SJSA1 (cell line): ENCODE measurements around the gene ACTMAP. TPM values are rescaled to one million over a fixed set of nuclear protein-coding genes. Genes with fewer than 3 reads are reported as not detected.
"Not testable (repeated sequence)": the region's sequence is repeated elsewhere in the genome, so short reads cannot be mapped to it uniquely, and the experiment has no call there.

Source experiments
- DNase-seq, 2 experiments: peaks; one replicate each; pipeline ENCODE4 v3.0.0-alpha.2; 2015 to 2020; ENCODE audit warnings: low spot score in 2 of 2, low read depth in 1 of 2
- H3K27ac ChIP-seq: fragments of 250-450 bp; sonication (Bioruptor Pico); 2 replicates; pipeline ENCODE4 v1.5.1; 2020; ENCODE audit warnings: mild to moderate bottlenecking, moderate library complexity
- H3K27me3 ChIP-seq: fragments of 250-450 bp; sonication (Bioruptor Pico); replicated peaks from 2 replicates; pipeline ENCODE4 v1.5.1; 2020; ENCODE audit warnings: mild to moderate bottlenecking, moderate library complexity
- H3K36me3 ChIP-seq: fragments of 250-450 bp; sonication (Bioruptor Pico); 2 replicates; pipeline ENCODE4 v1.5.1; 2020; ENCODE audit warnings: mild to moderate bottlenecking
- H3K4me1 ChIP-seq: fragments of 250-450 bp; sonication (Bioruptor Pico); replicated peaks from 2 replicates; pipeline ENCODE4 v1.6.1; 2021; ENCODE audit warnings: mild to moderate bottlenecking
- H3K4me3 ChIP-seq: fragments of 250-450 bp; sonication (Bioruptor Pico); 2 replicates; pipeline ENCODE4 v1.5.1; 2020; ENCODE audit warnings: mild to moderate bottlenecking
- H3K9me3 ChIP-seq: fragments of 250-450 bp; sonication (Bioruptor Pico); replicated peaks from 2 replicates; pipeline ENCODE4 v1.5.1; 2020; ENCODE audit warnings: mild to moderate bottlenecking
- total RNA-seq: library from RNA; depleted of rRNA; stranded (reverse); fragments of >200 nt; shearing (Covaris generic); gene quantifications from 2 replicates; pipeline ENCODE4 v1.2.3, GENCODE V29; 2014

Gene ACTMAP
- total RNA-seq, 1 experiment from 2014 or later, result 0.39 TPM

DNA sequence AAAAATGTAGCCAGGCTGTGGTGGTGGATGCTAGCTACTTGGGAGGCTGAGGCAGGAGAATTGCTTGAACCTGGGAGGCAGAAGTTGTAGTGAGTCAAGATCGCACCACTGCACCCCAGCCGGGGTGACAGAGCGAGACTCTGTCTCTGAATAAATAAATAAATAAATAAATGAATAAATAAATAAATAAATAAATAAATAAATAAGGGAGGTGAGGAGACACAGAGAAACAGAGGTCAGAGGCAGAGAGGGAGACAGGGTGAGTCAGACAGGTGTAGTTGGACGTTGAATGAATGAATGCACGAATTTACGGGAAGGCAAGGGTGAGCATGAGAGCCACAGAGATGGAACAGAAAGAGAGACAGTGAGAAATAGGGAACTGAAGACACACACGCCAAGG lies 30.9 kb upstream of the ACTMAP start:
- Histone ChIP-seq H3K36me3 (no peaks in the 10 kb centered on the region), H3K9me3 (no peaks in the 10 kb centered on the region), H3K27me3 (no peaks in the 10 kb centered on the region), H3K4me3 (no peak overlapping the region), H3K27ac (no peak overlapping the region), H3K4me1 (peaks cover 13% of the 10 kb centered on the region)
- no peak for DNase-seq

DNA sequence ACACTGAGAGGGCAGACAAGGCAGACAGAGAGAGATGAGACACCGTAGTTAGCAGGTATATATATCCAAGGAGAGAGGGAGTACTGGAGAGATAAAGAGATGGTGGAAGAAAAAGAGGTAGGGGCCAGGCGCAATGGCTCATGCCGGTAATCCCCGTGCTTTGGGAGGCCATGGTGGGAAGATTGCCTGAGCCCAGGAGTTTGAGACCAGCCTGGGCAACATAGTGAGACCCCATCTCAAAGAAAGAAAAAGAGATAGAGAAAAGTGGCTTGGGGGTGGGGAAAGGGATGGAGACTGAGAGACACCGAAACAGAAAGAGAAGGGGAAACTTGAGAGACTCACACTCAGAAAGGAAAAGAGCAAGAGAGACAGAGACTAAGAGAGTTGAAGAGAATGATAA lies 30.3 kb upstream of the ACTMAP start:
- no peaks in the 10 kb centered on the region for H3K36me3 ChIP-seq
- H3K27ac ChIP-seq, result no peak overlapping the region
- peaks cover 13% of the 10 kb centered on the region for H3K4me1 ChIP-seq
- H3K9me3 ChIP-seq, result no peaks in the 10 kb centered on the region
- no peaks in the 10 kb centered on the region for H3K27me3 ChIP-seq
- H3K4me3 ChIP-seq, result no peak overlapping the region
- no peak for DNase-seq

DNA sequence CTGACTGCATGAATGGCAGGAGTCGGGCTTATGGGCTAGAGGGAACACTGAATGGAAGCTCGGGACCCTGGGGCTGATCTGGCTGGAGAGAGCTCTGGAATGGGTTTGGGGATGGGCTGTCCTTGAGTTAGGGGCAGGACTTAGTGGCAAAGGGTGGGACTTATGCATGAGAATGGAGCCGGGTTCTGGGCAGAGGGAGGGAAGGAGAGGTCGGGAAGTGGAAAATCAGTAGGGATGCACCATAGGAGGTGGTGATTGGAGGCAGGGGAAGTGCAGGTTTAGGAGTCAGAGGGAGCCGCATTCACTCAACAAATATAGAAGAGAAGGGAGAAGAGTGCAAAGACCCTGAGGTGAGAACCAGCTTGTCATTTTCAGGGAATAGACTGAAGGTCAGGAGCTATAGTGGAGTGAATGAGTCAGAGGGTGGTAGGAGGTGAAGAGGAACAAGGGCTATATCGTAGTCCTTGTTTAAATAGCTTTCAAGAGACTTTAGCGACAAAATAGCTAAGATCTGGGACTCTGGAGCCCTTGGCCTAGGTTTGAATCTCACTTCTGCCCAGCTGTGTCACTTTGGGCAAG lies 28.5 kb upstream of the ACTMAP start:
- Histone ChIP-seq H3K4me3 (peak overlapping the region; percentile 70), H3K27ac (no peak overlapping the region), H3K4me1 (peaks cover 13% of the 10 kb centered on the region), H3K27me3 (no peaks in the 10 kb centered on the region), H3K36me3 (no peaks in the 10 kb centered on the region), H3K9me3 (no peaks in the 10 kb centered on the region)
- DNase-seq, result no peak

DNA sequence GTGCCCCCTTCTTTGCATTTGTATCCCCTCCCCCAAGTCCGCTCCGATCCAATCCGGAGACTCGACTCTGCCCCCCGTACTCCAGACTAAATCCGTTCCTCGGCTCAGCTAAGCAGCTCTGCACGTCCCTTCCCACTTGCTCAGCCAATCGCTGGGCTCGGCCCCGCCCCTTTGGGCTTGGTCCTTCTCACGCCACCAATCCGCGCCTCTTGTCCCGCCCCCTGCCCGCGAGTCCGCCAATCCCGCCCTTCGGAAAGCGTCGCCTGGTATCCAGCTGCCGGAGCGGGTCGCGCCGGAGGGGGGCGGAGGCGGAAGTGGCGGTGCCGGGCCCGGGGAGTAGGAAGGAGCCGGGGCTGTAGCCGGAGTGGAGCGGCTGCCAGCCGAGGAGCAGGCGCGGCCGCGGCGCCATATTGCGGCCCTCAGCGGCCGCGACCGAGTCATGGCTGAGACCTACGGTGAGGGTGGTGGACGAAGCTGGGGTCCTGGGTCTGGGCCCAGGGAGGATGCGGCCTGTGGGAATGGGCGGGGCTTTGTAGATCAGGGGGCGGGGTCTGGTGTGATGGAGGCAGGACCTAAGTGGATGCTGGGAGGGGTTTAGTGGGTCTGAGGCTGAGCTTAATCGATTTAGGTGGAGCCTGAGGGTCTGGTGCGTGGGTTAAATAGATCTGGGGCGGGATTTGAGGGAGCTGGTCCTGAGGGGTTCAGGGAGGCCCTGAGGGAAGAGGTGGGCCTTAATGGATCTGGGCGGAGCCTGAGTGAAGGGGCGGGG lies 27.8 kb upstream of the ACTMAP start, which contains the start of gene RAB4B:
Gene RAB4B, plus strand, starts transcription at position 311 of the 769 bp plus-strand sequence. Its CDS starts 129 bp downstream, at position 440.
- Histone ChIP-seq H3K4me1 (peaks cover 13% of the 10 kb centered on the region), H3K27me3 (no peaks in the 10 kb centered on the region), H3K36me3 (no peaks in the 10 kb centered on the region), H3K4me3 (peak within 1 kb of the TSS; percentile 70), H3K27ac (peak within 1 kb of the TSS; percentile 78), H3K9me3 (no peaks in the 10 kb centered on the region)
- peak; percentile 100 for DNase-seq

DNA sequence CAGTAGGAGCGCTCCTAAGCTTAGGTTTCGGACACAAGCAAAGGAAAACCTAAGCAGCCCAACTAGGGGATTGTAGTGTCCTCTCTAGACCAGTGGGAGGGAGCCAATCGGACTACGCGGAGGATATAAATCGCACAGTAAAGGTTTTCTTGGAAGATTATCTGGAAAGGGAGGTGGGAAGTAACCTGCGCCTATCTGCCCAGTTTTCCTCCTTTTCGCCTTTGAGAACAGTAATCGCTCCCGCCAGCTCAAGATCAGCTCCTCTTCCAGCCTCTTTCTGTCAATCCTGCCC lies 27.3 kb upstream of the ACTMAP start:
- peak overlapping the region; percentile 75 for H3K27ac ChIP-seq
- no peaks in the 10 kb centered on the region for H3K36me3 ChIP-seq
- peak in 1 of 2 experiments; percentile 90 for DNase-seq
- no peaks in the 10 kb centered on the region for H3K27me3 ChIP-seq
- no peaks in the 10 kb centered on the region for H3K9me3 ChIP-seq
- peak overlapping the region; percentile 70 for H3K4me3 ChIP-seq
- peaks cover 13% of the 10 kb centered on the region for H3K4me1 ChIP-seq

DNA sequence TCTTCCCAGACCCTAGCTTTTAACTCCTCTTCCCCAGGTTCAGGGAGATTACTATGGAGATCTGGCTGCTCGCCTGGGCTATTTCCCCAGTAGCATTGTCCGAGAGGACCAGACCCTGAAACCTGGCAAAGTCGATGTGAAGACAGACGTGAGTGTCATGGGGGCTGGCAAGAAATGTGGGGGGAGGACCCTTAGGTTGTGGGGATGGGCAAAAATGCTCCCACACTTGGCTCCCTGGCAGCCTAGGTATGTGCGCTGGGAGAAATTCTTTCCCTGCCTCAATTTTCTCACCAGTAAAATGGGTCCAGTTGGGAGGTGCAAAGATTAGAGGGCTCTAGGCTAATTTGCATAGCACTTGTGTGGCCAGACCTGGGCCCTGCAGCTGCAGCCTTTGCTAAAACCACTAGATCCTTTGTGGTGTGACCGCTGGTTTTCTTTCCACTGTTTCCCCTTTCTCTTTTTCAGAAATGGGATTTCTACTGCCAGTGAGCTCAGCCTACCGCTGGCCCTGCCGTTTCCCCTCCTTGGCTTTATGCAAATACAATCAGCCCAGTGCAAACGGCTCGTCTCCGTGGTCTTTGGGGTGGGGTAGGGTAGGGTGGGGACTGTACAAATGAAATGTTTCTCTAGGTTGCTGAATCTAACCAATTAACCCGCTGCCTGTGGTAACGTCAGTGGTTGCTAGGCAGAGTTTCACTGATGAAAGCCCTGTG lies 26.8 kb upstream of the ACTMAP start:
- H3K9me3 ChIP-seq, result no peaks in the 10 kb centered on the region
- H3K36me3 ChIP-seq, result no peaks in the 10 kb centered on the region
- H3K27ac ChIP-seq, result peak overlapping the region; percentile 75
- H3K4me1 ChIP-seq, result peaks cover 13% of the 10 kb centered on the region
- DNase-seq, result peak in 1 of 2 experiments; percentile 89
- no peaks in the 10 kb centered on the region for H3K27me3 ChIP-seq
- H3K4me3 ChIP-seq, result peak overlapping the region; percentile 70

DNA sequence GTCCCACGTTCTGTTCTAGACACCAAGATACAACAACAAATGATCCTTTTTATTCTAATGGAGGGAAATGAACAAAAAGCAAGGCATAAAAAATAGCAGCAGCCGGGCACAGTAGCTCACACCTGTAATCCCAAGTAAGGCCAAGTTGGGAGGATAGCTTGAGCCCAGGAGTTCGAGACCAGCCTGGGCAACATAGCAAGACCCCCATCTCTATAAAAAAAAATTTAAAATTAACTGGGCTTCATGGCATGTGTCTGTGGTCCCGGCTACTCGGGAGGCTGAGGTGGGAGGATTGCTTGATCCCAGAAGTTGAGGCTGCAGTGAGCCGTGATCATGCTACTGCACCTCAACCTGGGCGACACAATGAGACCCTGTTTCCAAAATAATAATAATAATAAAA lies 26.1 kb upstream of the ACTMAP start:
- Histone ChIP-seq H3K36me3 (no peaks in the 10 kb centered on the region), H3K27ac (no peak overlapping the region), H3K4me1 (peaks cover 13% of the 10 kb centered on the region), H3K4me3 (no peak overlapping the region), H3K27me3 (no peaks in the 10 kb centered on the region), H3K9me3 (no peaks in the 10 kb centered on the region)
- no peak for DNase-seq

DNA sequence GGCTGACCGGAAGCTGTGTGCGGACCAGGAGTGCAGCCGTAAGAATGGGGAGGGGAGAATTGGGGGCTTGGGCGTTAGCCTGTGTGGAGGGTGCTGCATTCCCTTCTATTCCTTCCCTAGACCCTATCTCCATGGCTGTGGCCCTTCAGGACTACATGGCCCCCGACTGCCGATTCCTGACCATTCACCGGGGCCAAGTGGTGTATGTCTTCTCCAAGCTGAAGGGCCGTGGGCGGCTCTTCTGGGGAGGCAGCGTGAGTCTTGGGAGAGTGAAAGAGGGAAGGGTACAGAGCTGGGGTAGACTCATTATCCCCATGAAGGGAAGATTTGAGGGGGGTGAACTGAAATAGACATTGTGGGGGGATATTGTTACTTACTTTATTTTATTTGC lies 25.4 kb upstream of the ACTMAP start:
- DNase-seq, result no peak
- Histone ChIP-seq H3K36me3 (no peaks in the 10 kb centered on the region), H3K4me3 (no peak overlapping the region), H3K27ac (no peak overlapping the region), H3K4me1 (peaks cover 13% of the 10 kb centered on the region), H3K9me3 (no peaks in the 10 kb centered on the region), H3K27me3 (no peaks in the 10 kb centered on the region)

DNA sequence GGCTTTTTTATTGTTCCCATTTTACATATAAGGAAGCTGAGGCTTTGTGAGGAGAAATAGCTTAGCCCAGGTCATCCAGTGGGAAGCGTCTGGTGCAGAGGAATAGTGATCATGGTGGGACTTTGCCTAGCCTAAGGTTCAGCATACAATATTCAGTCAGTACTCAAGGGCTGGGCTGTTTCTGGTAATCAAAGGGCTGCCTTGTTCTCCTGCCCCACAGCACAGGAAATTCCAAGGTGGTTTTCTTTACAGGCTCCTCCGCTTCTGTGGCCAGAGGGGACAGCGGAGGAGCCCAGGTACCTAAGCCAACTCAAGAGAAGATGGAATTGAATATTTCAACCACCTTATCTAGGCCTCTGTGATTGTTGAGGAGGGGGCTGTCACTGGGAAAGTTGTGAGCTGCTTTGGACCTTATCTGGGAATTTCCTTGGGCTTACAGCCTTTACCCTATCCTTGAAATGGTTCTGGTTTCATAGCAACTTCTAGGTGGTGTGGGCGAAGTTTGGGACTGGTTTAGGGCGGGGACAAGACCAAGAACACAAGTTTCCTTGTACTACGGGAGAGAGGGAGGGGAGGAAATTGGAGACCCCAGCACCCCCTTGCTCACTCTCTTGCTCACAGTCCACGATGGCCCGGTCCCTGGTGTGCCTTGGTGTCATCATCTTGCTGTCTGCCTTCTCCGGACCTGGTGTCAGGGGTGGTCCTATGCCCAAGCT lies 24.8 kb upstream of the ACTMAP start, which contains the start of gene MIA:
Gene MIA, plus strand, starts transcription at position 606 of the 716 bp plus-strand sequence. Its CDS starts 22 bp downstream, at position 628.
- Histone ChIP-seq H3K4me3 (no peak within 1 kb of the TSS), H3K9me3 (no peaks in the 10 kb centered on the region), H3K27me3 (no peaks in the 10 kb centered on the region), H3K36me3 (no peaks in the 10 kb centered on the region), H3K4me1 (peaks cover 13% of the 10 kb centered on the region), H3K27ac (no peak within 1 kb of the TSS)
- DNase-seq, result no peak

DNA sequence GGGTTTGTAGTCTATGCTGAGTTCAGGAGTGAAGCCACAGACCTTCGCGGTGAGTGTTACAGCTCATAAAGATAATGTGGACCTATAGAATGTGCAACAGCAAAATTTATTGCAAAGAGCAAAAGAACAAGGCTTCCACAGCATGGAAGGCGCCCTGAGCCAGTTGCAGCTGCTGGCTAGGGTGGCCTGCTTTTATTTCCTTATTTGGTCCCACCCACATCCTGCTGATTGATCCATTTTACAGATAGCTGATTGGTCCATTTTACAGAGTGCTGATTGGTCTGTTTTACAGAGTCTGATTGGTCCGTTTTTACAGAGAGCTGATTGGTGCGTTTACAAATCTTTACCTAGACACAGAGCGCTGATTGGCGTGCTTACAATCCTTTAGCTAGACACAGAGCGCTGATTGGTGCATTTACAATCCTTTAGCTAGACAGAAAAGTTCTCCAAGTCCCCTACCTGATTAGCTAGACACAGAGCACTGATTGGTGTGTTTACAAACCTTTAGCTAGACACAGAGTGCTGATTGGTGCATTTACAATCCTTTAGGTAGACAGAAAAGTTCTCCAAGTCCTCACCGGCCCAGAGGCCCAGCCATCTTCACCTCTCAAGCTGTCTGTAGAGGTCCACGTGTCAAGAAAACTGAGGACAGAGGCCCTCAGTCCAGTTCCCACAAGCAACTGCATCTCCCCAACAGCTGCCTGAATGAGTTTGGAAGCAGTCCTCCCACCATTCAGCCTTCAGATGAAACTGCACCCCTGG lies 21.0 kb upstream of the ACTMAP start:
- H3K27ac ChIP-seq, H3K9me3 ChIP-seq, DNase-seq, H3K27me3 ChIP-seq, H3K36me3 ChIP-seq, H3K4me3 ChIP-seq, H3K4me1 ChIP-seq: not testable (repeated sequence)

DNA sequence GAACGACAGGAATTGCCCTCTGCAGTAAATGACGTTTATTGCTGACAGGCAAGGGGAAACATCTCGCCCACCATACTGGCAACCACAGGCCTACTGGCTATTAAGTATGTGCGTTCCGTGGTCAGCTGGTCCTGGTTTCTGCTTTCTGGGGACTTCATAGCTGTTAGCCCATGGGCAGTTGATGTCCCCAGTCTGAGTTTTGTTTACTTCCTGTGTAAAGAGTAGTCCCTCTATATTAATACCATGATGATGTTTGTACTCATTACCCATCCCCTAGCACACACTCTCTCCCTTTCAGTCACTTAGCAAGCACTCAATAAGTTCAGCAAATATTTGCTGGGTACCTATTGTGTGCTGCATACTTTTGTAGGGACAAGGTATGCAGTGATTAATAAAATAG lies 18.6 kb upstream of the ACTMAP start:
- Histone ChIP-seq H3K4me3 (no peak overlapping the region), H3K9me3 (no peaks in the 10 kb centered on the region), H3K4me1 (no peaks in the 10 kb centered on the region), H3K27ac (no peak overlapping the region), H3K27me3 (no peaks in the 10 kb centered on the region), H3K36me3 (peaks cover 27% of the 10 kb centered on the region)
- DNase-seq, result no peak

DNA sequence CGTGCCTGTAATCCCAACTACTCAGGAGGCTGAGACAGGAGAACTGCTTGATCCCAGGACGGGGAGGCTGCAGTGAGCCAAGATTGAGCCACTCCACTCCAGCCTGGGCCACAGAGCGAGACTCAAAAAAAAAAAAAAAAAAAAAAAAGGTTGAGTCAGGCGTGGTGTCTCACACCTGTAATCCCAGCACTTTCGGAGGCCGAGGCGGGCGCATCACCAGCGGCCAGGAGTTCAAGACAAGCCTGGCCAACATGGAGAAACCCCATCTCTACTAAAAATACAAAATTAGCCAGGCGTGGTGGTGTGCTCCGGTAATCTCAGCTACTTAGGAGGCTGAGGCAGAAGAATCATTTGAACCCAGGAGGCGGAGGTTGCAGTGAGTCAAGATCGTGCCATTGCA lies 16.1 kb upstream of the ACTMAP start:
- not testable (repeated sequence) for H3K4me1 ChIP-seq, H3K27me3 ChIP-seq, H3K9me3 ChIP-seq, DNase-seq, H3K4me3 ChIP-seq, H3K27ac ChIP-seq
- H3K36me3 ChIP-seq, result peaks cover 52% of the 10 kb centered on the region

DNA sequence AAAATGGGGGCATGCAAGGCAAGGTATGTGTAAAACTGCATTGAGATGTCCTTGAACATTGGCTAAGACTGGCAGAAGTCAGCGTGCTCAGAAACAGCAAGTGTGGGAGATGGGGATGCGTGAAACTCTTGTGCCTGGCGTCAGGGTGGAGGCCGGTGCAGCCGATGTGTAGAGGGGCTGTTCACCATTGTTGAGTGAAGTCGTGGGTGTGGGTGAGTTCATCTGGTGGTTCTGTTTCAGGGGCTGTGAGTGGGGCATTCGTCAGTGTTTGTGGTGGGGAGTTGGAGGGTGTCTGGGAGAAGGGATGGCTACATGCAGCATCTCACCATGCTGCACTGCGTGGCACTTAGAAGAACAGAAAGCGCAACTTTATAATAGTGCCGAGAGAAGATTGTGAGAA lies 13.7 kb upstream of the ACTMAP start:
- Histone ChIP-seq H3K27ac (no peak overlapping the region), H3K4me3 (no peak overlapping the region), H3K4me1 (no peaks in the 10 kb centered on the region), H3K27me3 (no peaks in the 10 kb centered on the region), H3K9me3 (no peaks in the 10 kb centered on the region), H3K36me3 (peaks cover 73% of the 10 kb centered on the region)
- DNase-seq, result no peak
